ACC112 (cell line): ENCODE results near the gene MROH7.

Experiments
- H2AFZ ChIP-seq: fragments of 200-600 bp; sonication (generic); one replicate; pipeline ENCODE4 v1.6.0; 2017; ENCODE audit warnings: antibody characterized with exemption, low read length; ENCODE audit not compliant: unreplicated experiment
- H3K27ac ChIP-seq: fragments of 200-600 bp; sonication (generic); 2 replicates; pipeline ENCODE4 v1.5.1; 2014; ENCODE audit warnings: low read depth, mild to moderate bottlenecking, antibody characterized with exemption, low read length, moderate library complexity
- H3K27me3 ChIP-seq: fragments of 200-600 bp; sonication (generic); 2 replicates; pipeline ENCODE4 v1.6.1; 2014; ENCODE audit warnings: mild to moderate bottlenecking, antibody characterized with exemption, low read length, moderate library complexity, mixed read lengths; ENCODE audit not compliant: insufficient read depth
- H3K36me3 ChIP-seq: fragments of 200-600 bp; sonication (generic); 2 replicates; pipeline ENCODE4 v1.6.1; 2016; ENCODE audit warnings: mild to moderate bottlenecking, antibody characterized with exemption, low read length, moderate library complexity, mixed read lengths; ENCODE audit not compliant: insufficient read depth
- H3K4me1 ChIP-seq: fragments of 200-600 bp; sonication (generic); one replicate; pipeline ENCODE4 v1.6.1; 2016; ENCODE audit warnings: low read length, mixed read lengths; ENCODE audit not compliant: insufficient read depth, unreplicated experiment, control insufficient read depth
- H3K4me3 ChIP-seq: fragments of 200-600 bp; sonication (generic); 2 replicates; pipeline ENCODE4 v1.5.1; 2014; ENCODE audit warnings: mild to moderate bottlenecking, low read depth, low read length
- H3K79me2 ChIP-seq: fragments of 200-600 bp; sonication (generic); one replicate; pipeline ENCODE4 v1.6.0; 2016; ENCODE audit warnings: low read length; ENCODE audit not compliant: control insufficient read depth, unreplicated experiment, insufficient read depth

The MROH7 gene

GRCh38 chr1:54603241-54603640 lies 38.3 kb upstream of the MROH7 start:
- Histone ChIP-seq H3K36me3 (no peaks in the 10 kb centered on the region), H2AFZ (no peak overlapping the region), H3K4me1 (no peaks in the 10 kb centered on the region), H3K27me3 (no peaks in the 10 kb centered on the region), H3K27ac (no peak overlapping the region), H3K4me3 (no peak overlapping the region), H3K79me2 (no peaks in the 10 kb centered on the region)

DNA sequence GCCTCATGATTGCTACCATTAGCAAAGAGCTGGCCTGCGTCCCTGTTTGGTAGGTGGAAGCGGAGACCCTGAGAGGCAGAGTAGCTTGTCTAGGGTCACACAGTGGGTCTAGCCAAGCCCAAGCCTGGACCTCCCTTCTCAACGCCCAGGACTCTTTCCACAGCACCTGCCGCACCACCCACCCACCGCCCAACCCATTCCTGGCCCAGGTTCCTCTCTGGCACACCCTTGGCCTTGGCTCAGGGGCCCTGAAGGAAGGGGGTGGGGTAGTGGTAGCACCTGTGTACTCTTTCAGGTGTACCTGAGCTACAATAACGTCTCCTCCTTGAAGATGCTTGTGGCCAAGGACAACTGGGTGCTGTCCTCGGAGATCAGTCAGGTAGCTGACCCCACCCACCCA lies 37.5 kb upstream of the MROH7 start:
- Histone ChIP-seq H3K4me3 (no peak overlapping the region), H2AFZ (no peak overlapping the region), H3K36me3 (no peaks in the 10 kb centered on the region), H3K4me1 (no peaks in the 10 kb centered on the region), H3K27ac (no peak overlapping the region), H3K27me3 (no peaks in the 10 kb centered on the region), H3K79me2 (no peaks in the 10 kb centered on the region)

GRCh38 chr1:54604572-54605370 lies 36.8 kb upstream of the MROH7 start:
- Histone ChIP-seq H2AFZ (no peak overlapping the region), H3K4me1 (no peaks in the 10 kb centered on the region), H3K79me2 (no peaks in the 10 kb centered on the region), H3K27me3 (no peaks in the 10 kb centered on the region), H3K4me3 (no peak overlapping the region), H3K36me3 (no peaks in the 10 kb centered on the region), H3K27ac (no peak overlapping the region)

DNA sequence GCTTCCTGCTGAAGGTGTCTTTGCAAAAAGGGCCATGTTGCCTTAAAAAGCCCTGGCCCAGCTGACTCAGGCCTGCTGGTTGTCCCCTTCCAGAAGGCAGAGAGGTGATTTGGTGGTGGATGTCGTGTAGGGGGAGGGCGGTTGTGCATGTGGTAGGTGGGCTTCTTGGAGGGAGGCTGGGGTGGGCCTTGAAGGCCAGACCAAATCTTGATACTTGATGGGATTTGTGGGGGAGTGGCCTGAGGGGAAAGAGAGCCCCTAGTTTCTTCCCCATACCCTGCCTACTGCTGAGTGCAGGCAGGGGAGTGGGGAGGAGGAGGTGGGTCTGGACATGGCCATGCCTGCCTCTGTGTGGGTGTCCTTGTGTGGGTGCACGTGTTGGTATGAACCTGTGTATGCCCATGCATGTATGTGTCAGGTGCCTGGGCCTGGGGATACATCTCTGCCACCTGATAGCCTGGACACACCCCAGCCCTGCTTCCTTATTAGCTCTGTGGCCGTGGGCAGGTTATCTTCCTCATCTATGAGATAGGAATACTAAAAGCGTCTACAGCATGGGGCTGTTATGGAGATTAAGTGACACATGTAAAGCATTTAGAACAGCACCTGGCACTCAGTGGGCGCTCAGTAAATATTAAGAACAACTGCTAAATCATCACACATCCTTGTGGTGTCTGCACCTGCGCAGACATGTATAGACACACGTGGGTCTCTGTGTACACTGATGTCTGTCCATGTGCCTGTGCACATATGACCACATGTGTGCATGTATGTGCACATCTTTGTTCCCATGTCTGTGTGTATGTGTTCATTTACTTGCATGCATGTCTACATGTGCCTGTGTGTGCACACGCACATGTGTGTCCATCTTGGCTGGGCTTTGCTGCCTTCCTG lies 35.2 kb upstream of the MROH7 start:
- H2AFZ ChIP-seq, result no peak overlapping the region
- no peaks in the 10 kb centered on the region for H3K79me2 ChIP-seq
- H3K27me3 ChIP-seq, result no peaks in the 10 kb centered on the region
- H3K4me1 ChIP-seq, result no peaks in the 10 kb centered on the region
- H3K4me3 ChIP-seq, result no peak overlapping the region
- no peak overlapping the region for H3K27ac ChIP-seq
- no peaks in the 10 kb centered on the region for H3K36me3 ChIP-seq

- Histone ChIP-seq H3K36me3 (no peaks in the 10 kb centered on the region), H3K79me2 (no peaks in the 10 kb centered on the region), H3K27me3 (no peaks in the 10 kb centered on the region), H2AFZ (no peak overlapping the region), H3K4me3 (no peak overlapping the region), H3K27ac (no peak overlapping the region), H3K4me1 (no peaks in the 10 kb centered on the region)
These were observed 34.6 kb upstream of the MROH7 start for GRCh38 chr1:54606990-54607325.

DNA sequence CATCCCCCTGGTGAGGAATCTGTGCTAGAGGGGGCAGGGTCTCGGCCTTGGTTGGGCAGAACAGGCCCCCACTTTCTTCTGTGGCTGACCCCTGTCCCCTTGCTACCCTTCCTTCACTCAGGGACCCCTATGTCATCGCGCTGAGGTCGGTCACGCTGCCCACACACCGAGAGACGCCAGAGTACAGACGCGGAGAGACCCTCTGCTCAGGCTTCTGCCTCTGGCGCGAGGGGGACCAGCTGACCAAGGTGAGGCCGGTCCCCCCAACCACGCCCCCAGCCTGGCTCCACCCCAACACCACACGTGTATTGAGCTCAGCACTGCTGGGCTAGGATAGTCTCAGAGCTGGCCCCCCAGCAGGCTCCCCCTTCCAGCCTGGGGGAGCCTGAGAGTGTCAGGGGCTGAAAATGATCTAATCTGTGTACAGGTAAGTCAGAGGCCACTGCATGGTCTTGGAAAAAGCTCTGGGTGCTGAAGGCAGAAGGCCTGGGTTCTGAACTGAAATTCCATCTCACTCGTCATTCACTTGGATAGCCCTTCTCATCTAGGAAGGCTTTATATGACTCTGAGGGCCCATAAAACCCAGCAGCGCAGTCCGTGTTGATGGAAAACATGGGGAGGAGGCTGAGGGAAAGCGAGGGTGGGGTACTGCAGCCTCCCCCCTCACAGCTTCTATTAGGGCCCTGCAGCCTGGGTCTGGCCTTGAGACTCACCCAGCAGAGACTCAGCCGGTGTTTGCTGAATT lies 33.6 kb upstream of the MROH7 start:
- H3K27me3 ChIP-seq, result no peaks in the 10 kb centered on the region
- no peak overlapping the region for H3K27ac ChIP-seq
- no peaks in the 10 kb centered on the region for H3K79me2 ChIP-seq
- no peaks in the 10 kb centered on the region for H3K36me3 ChIP-seq
- peaks cover 5% of the 10 kb centered on the region for H3K4me1 ChIP-seq
- no peak overlapping the region for H2AFZ ChIP-seq
- H3K4me3 ChIP-seq, result no peak overlapping the region

DNA sequence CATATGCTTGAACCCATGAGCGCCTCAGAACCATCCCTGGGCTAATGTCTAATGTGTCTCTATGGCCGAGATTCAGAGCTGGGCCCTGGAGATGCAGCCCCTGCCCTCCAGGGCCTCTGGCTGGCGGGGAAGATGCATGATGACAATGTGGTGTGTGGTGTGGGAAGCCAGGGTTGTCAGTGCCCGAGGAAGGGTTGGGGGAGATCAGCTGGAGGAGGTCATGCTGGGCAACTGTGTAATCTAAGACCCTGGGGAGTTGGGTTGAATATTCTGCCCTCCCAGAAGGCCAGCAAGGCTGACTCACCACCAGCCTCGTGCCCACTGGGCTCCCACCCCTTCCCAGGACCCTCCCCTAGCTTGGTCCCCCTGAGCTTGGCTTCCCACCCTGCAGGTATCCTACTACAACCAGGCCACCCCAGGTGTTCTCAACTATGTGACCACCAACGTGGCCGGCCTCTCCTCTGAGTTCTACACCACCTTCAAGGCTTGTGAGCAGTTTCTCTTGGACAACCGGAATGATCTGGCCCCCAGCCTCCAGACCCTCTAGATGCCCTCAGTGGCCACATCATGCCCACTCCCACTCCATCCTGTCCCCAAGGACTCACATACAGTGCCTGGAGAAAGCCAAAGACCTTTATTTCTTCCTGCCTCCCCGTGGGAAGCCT lies 32.9 kb upstream of the MROH7 start:
- H3K27me3 ChIP-seq, result no peaks in the 10 kb centered on the region
- no peak overlapping the region for H3K4me3 ChIP-seq
- no peak overlapping the region for H2AFZ ChIP-seq
- no peaks in the 10 kb centered on the region for H3K79me2 ChIP-seq
- peaks cover 6% of the 10 kb centered on the region for H3K4me1 ChIP-seq
- H3K36me3 ChIP-seq, result no peaks in the 10 kb centered on the region
- no peak overlapping the region for H3K27ac ChIP-seq

DNA sequence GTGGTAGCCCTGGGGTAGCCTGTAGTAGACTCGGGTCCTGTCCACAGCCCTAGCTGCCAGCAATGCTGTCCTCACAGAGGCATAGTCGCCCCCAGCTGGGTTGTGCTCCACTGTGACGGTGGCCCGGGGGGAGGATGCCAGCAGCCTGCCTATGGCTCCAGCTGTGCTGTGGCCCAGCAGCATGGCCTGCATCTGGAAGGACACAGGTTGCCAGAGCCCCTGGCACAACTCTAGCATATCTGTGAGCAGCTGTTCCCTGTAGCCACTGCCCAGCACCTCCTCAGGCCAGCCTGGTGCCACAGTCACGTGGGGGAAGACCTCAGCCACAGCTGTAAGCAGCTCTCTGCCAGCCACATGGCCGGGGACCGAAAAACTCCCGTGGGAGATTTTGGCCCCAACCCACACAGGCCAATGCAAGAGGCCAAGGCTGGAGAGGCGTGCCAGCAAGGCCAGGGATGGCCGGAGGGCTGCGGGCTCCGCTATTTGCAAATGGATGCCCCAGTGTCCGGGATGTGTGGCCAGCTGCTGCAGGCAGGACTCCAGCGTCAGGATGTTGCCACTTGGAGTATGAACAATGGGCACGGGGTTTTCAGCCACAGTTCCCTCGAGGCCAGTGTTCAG lies 32.2 kb upstream of the MROH7 start:
- Histone ChIP-seq H3K4me1 (peaks cover 6% of the 10 kb centered on the region), H3K4me3 (no peak overlapping the region), H3K36me3 (no peaks in the 10 kb centered on the region), H2AFZ (no peak overlapping the region), H3K27me3 (no peaks in the 10 kb centered on the region), H3K79me2 (no peaks in the 10 kb centered on the region), H3K27ac (no peak overlapping the region)

GRCh38 chr1:54610048-54610447 lies 31.5 kb upstream of the MROH7 start:
- Histone ChIP-seq H2AFZ (no peak overlapping the region), H3K27ac (no peak overlapping the region), H3K4me1 (peaks cover 6% of the 10 kb centered on the region), H3K36me3 (no peaks in the 10 kb centered on the region), H3K27me3 (no peaks in the 10 kb centered on the region), H3K79me2 (no peaks in the 10 kb centered on the region), H3K4me3 (no peak overlapping the region)
